T-cell (primary cell): Measurements from ENCODE around the gene ATG4C. TPM values are rescaled to one million over a fixed set of nuclear protein-coding genes. Genes with fewer than 3 reads are reported as not detected.

Experiments used
- ATAC-seq, 4 experiments: fragments of 200-7000 bp in 3 of 4; fragments of 150-1000 bp in 1 of 4; cut with Tn5 transposase; replicated peaks in 1 of 4; 1 replicate in 3 of 4; 2 replicates in 1 of 4; pipeline ENCODE4 v1.10.0; 2021; ENCODE audit warnings: moderate library complexity in 3 of 4, mild to moderate bottlenecking in 2 of 4, moderate number of reproducible peaks in 1 of 4
- CTCF ChIA-PET, 2 donors: fragments of 300-600 bp; sonication (Branson Sonifier 250); formaldehyde crosslinking; loops; one replicate each; lab custom pipeline; 2022; ENCODE audit warnings: antibody characterized with exemption in 2 of 2; lab: Charles Lee
- POLR2A ChIA-PET, 2 donors: fragments of 300-600 bp; sonication (Branson Sonifier 250); formaldehyde crosslinking; loops; one replicate each; lab custom pipeline; 2022; ENCODE audit warnings: antibody characterized with exemption in 2 of 2; lab: Charles Lee
- DNase-seq, 35 experiments: peaks; one replicate each; pipeline versions ENCODE4 v3.0.0 to v3.0.0-alpha.2; 2013 to 2023
- H3K27ac ChIP-seq: one replicate; pipeline ENCODE4 v1.5.1; 2013; ENCODE audit warnings: low read length
- H3K27me3 ChIP-seq, 2 experiments: replicated peaks in 1 of 2; 1 replicate in 1 of 2; 2 replicates in 1 of 2; pipeline versions ENCODE4 v1.6.1 to v1.7.0; 2013; ENCODE audit warnings: low read length in 1 of 2, mixed read lengths in 1 of 2; ENCODE audit not compliant: control insufficient read depth in 2 of 2, insufficient read depth in 2 of 2; ENCODE audit errors: extremely low read depth in 1 of 2
- H3K36me3 ChIP-seq, 2 donors: 1 replicate in 1 of 2; 2 replicates in 1 of 2; pipeline versions ENCODE4 v1.6.1 to v1.7.0; 2013; ENCODE audit warnings: low read length in 1 of 2; ENCODE audit not compliant: control insufficient read depth in 2 of 2, insufficient read depth in 1 of 2; ENCODE audit errors: extremely low read depth in 1 of 2
- H3K4me1 ChIP-seq, 2 experiments: 1 replicate in 1 of 2; 2 replicates in 1 of 2; pipeline versions ENCODE4 v1.6.1 to v1.7.0; 2013; ENCODE audit warnings: low read length in 2 of 2, mixed read lengths in 1 of 2; ENCODE audit not compliant: insufficient read depth in 2 of 2, control insufficient read depth in 1 of 2; ENCODE audit errors: extremely low read depth in 1 of 2
- H3K4me3 ChIP-seq, 2 donors: 1 replicate in 1 of 2; 2 replicates in 1 of 2; pipeline versions ENCODE4 v1.5.1 to v1.7.0; 2013; ENCODE audit warnings: mild to moderate bottlenecking in 2 of 2, low read length in 1 of 2, moderate library complexity in 1 of 2; ENCODE audit not compliant: control insufficient read depth in 1 of 2; ENCODE audit errors: extremely low read depth in 1 of 2
- H3K9me3 ChIP-seq: 2 replicates; pipeline ENCODE4 v1.7.0; 2013
- H3K27ac Mint-ChIP-seq, 2 donors: one replicate each; pipeline ENCODE4 v1.8.0; 2020 to 2021; ENCODE audit warnings: mild to moderate bottlenecking in 2 of 2, mixed read lengths in 2 of 2
- H3K27me3 Mint-ChIP-seq, 2 donors: one replicate each; pipeline ENCODE4 v1.8.0; 2021 to 2022; ENCODE audit warnings: mixed read lengths in 2 of 2
- H3K36me3 Mint-ChIP-seq: one replicate; pipeline ENCODE4 v1.8.0; 2021; ENCODE audit warnings: mixed read lengths
- H3K4me1 Mint-ChIP-seq, 3 donors: one replicate each; pipeline ENCODE4 v1.8.0; 2020 to 2022; ENCODE audit warnings: mixed read lengths in 3 of 3, mild to moderate bottlenecking in 1 of 3
- H3K4me3 Mint-ChIP-seq, 3 donors: one replicate each; pipeline ENCODE4 v1.8.0; 2020 to 2022; ENCODE audit warnings: mild to moderate bottlenecking in 3 of 3, mixed read lengths in 3 of 3, moderate library complexity in 3 of 3
- H3K9me3 Mint-ChIP-seq, 3 donors: one replicate each; pipeline ENCODE4 v1.8.0; 2020 to 2022; ENCODE audit warnings: mixed read lengths in 3 of 3
- WGBS: methylation state at CpG from one replicate; pipeline ENCODE4 v1.1.5; 2013; ENCODE audit warnings: missing lambda C conversion rate; ENCODE audit not compliant: insufficient coverage; 5-methylcytosine and 5-hydroxymethylcytosine counted together
- total RNA-seq, 35 experiments: library from RNA in 6 of 35; stranded (reverse) in 6 of 35; fragments of 120-200 nt in 1 of 35; gene quantifications; one replicate each; pipeline versions ENCODE4 v1.2.1 to v1.2.4 and lab custom pipeline; 2013 to 2026

ATG4C gene
- total RNA-seq, 5 donors from 2014 or later (not counting 1 experiment from before 2014, with no cell fraction given) = 6.4 to 11.8 (median 10.4) TPM

- POLR2A ChIA-PET = no interaction called here
Observed at GRCh38 chr1:62790716-62791115, 6.8 kb downstream of the ATG4C start.

GRCh38 chr1:62794053-62794452, 10.1 kb downstream of the ATG4C start:
- WGBS = no CpG with 5 or more reads among the region's 1 CpG
- Histone ChIP-seq H3K27me3 (no peaks in the 10 kb centered on the region), H3K27ac (no peak overlapping the region), H3K36me3 (no peaks in the 10 kb centered on the region), H3K4me3 (no peak overlapping the region), H3K9me3 (no peaks in the 10 kb centered on the region), H3K4me1 (no peaks in the 10 kb centered on the region)
- ChIA-PET CTCF (no interaction called here), POLR2A (no interaction called here)
- Mint-ChIP-seq H3K4me1 (peaks cover 14 to 30% (median 16%) of the 10 kb centered on the region in 3 donors), H3K27me3 (no peaks in the 10 kb centered on the region), H3K36me3 (peaks cover 3% of the 10 kb centered on the region), H3K9me3 (no peaks in the 10 kb centered on the region), H3K4me3 (no peak overlapping the region), H3K27ac (no peak overlapping the region)
- ATAC-seq = no peak
- DNase-seq = no peak

More at GRCh38 chr1:62790716-62791115, 6.8 kb downstream of the ATG4C start:
- Mint-ChIP-seq H3K36me3 (peaks cover 3% of the 10 kb centered on the region), H3K27me3 (no peaks in the 10 kb centered on the region), H3K4me1 (peaks cover 27 to 50% (median 32%) of the 10 kb centered on the region in 3 donors), H3K27ac (no peak overlapping the region), H3K4me3 (no peak overlapping the region), H3K9me3 (no peaks in the 10 kb centered on the region)
- Histone ChIP-seq H3K4me3 (no peak overlapping the region), H3K27me3 (no peaks in the 10 kb centered on the region), H3K27ac (no peak overlapping the region), H3K4me1 (peaks cover 0 to 3% of the 10 kb centered on the region in 2 experiments), H3K9me3 (no peaks in the 10 kb centered on the region), H3K36me3 (no peaks in the 10 kb centered on the region)
- DNase-seq = no peak
- no peak for ATAC-seq
- CTCF ChIA-PET = interaction anchor here in 1 of 2 donors (0.5 kb wide), 1 partner anchor 1135 kb away, joined by 3 read pairs; no protein-coding TSS in a partner anchor

GRCh38 chr1:62796221-62796620, 12.3 kb downstream of the ATG4C start:
- ChIA-PET CTCF (no interaction called here), POLR2A (no interaction called here)
- no peak overlapping the region for H3K4me3 Mint-ChIP-seq
- no peaks in the 10 kb centered on the region for H3K9me3 Mint-ChIP-seq
- Histone ChIP-seq H3K4me1 (no peaks in the 10 kb centered on the region), H3K27me3 (no peaks in the 10 kb centered on the region), H3K4me3 (no peak overlapping the region), H3K27ac (no peak overlapping the region), H3K36me3 (no peaks in the 10 kb centered on the region), H3K9me3 (no peaks in the 10 kb centered on the region)
- peaks cover 19 to 39% (median 26%) of the 10 kb centered on the region in 3 donors for H3K4me1 Mint-ChIP-seq
- ATAC-seq = no peak
- no peak for DNase-seq
- no peaks in the 10 kb centered on the region for H3K27me3 Mint-ChIP-seq
- no peak overlapping the region for H3K27ac Mint-ChIP-seq
- H3K36me3 Mint-ChIP-seq = peaks cover 3% of the 10 kb centered on the region

DNA sequence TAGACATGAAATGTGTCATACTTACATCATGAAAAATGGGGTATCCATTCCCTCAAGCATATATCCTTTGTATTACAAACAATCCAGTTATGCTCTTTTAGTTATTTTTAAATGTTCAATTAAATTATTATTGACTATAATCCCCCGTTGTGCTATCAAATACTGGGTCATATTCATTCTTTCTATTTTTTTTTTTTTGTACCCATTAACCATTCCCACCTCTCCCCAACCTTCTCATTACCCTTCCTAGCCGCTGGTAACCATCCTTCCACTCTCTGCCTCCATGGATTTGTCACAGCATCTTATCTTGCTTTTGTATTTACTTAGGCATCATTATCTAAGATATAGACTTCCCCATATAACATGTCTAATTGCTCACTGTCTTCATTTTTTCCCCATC, 15.8 kb downstream of the ATG4C start:
- no peak for DNase-seq
- no peak overlapping the region for H3K27ac Mint-ChIP-seq
- ChIA-PET POLR2A (no interaction called here), CTCF (no interaction called here)
- WGBS = 100% methylated on average over 1 of the region's 2 CpGs
- Histone ChIP-seq H3K27me3 (no peaks in the 10 kb centered on the region), H3K9me3 (no peaks in the 10 kb centered on the region), H3K36me3 (no peaks in the 10 kb centered on the region), H3K27ac (no peak overlapping the region), H3K4me3 (no peak overlapping the region), H3K4me1 (no peaks in the 10 kb centered on the region)
- peaks cover 15 to 28% (median 22%) of the 10 kb centered on the region in 3 donors for H3K4me1 Mint-ChIP-seq
- H3K27me3 Mint-ChIP-seq = no peaks in the 10 kb centered on the region
- no peak overlapping the region for H3K4me3 Mint-ChIP-seq
- ATAC-seq = no peak
- H3K36me3 Mint-ChIP-seq = peaks cover 15% of the 10 kb centered on the region
- no peaks in the 10 kb centered on the region for H3K9me3 Mint-ChIP-seq

DNA sequence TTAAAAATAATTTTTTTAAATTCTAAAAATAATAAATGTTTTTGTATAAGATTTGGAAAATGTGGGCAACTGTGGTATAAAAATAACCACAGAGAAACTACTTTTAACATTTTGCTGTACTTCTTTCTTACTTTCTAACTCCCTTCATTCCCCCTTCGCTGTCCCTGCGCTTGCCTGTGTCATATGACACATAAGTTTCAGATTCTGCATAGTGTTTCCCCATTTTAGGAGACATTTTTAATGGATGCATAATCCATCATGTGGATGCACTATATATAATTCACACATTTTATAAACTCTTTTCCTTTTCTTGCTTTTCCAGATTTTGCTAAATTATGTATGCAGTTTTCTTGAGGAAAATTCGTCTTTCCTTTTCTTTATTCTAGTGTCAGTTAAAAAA, 16.3 kb downstream of the ATG4C start:
- no peaks in the 10 kb centered on the region for H3K36me3 ChIP-seq
- ATAC-seq = no peak
- Mint-ChIP-seq H3K27ac (no peak overlapping the region), H3K36me3 (peaks cover 15% of the 10 kb centered on the region), H3K27me3 (no peaks in the 10 kb centered on the region), H3K4me3 (no peak overlapping the region), H3K9me3 (no peaks in the 10 kb centered on the region), H3K4me1 (peaks cover 13 to 24% (median 20%) of the 10 kb centered on the region in 3 donors)
- H3K27me3 ChIP-seq = no peaks in the 10 kb centered on the region
- no peaks in the 10 kb centered on the region for H3K4me1 ChIP-seq
- DNase-seq = no peak
- H3K9me3 ChIP-seq = no peaks in the 10 kb centered on the region
- H3K27ac ChIP-seq = no peak overlapping the region
- POLR2A ChIA-PET = no interaction called here
- no peak overlapping the region for H3K4me3 ChIP-seq
- CTCF ChIA-PET = no interaction called here
- no CpG with 5 or more reads among the region's 3 CpGs for WGBS

DNA sequence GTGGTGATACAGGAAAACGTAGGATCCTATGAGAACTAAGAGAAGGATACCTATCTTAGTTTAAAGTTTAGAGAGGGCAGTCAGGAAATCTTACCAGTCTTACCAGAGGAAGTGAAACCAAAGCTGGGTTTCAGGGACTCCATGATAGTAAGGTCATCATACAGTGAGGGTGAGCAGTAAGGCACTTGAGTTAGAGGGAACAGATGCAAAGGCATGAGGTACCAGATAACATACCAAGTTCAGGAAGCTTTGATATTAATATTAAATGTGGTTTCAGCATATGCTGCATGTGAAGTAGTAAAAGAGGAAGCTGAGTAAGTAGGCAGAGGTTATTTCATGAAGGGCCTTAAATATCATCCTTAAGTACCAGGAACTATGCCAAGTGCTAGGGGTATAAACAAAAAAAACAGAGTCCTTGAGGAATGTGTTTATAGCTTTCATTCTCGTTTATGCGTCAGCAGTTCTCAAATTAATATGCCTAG, 16.9 kb downstream of the ATG4C start:
- Histone ChIP-seq H3K4me1 (no peaks in the 10 kb centered on the region), H3K9me3 (no peaks in the 10 kb centered on the region), H3K27me3 (no peaks in the 10 kb centered on the region), H3K27ac (no peak overlapping the region), H3K36me3 (no peaks in the 10 kb centered on the region), H3K4me3 (no peak overlapping the region)
- CTCF ChIA-PET = interaction anchor here in 1 of 2 donors (0.5 kb wide), 1 partner anchor 669 kb away, joined by 3 read pairs; no protein-coding TSS in a partner anchor
- ATAC-seq (peak in 1 of 4 experiments; percentile 39), DNase-seq (no peak)
- WGBS = 73% methylated on average over 2 of the region's 3 CpGs
- Mint-ChIP-seq H3K27me3 (no peaks in the 10 kb centered on the region), H3K4me1 (peaks cover 9 to 19% (median 17%) of the 10 kb centered on the region in 3 donors), H3K27ac (no peak overlapping the region), H3K4me3 (no peak overlapping the region), H3K9me3 (no peaks in the 10 kb centered on the region), H3K36me3 (peaks cover 18% of the 10 kb centered on the region)
- POLR2A ChIA-PET = no interaction called here

GRCh38 chr1:62809788-62810187, 25.9 kb downstream of the ATG4C start:
- DNase-seq (no peak), ATAC-seq (no peak)
- Mint-ChIP-seq H3K4me1 (no peaks in the 10 kb centered on the region), H3K36me3 (peaks cover 70% of the 10 kb centered on the region), H3K27me3 (no peaks in the 10 kb centered on the region), H3K9me3 (no peaks in the 10 kb centered on the region), H3K4me3 (no peak overlapping the region), H3K27ac (no peak overlapping the region)
- Histone ChIP-seq H3K4me1 (no peaks in the 10 kb centered on the region), H3K27ac (no peak overlapping the region), H3K27me3 (no peaks in the 10 kb centered on the region), H3K36me3 (peaks cover 0 to 11% of the 10 kb centered on the region in 2 donors), H3K9me3 (no peaks in the 10 kb centered on the region), H3K4me3 (no peak overlapping the region)
- ChIA-PET POLR2A (interaction anchor here in 1 of 2 donors (0.6 kb wide), 1 partner anchor 22 kb away, joined by 4 read pairs; no protein-coding TSS in a partner anchor), CTCF (no interaction called here)
- WGBS = no CpG with 5 or more reads among the region's 3 CpGs
